ENCODE measurements around the gene GYS1. TPM values are rescaled to one million over a fixed set of nuclear protein-coding genes. Genes with fewer than 3 reads are reported as not detected.
"Not testable (repeated sequence)": the region's sequence is repeated elsewhere in the genome, so short reads cannot be mapped to it uniquely, and the experiment has no call there.

The GYS1 gene
- total and polyA plus RNA-seq, 12 donors: 114 to 245 (median 183) TPM

DNA sequence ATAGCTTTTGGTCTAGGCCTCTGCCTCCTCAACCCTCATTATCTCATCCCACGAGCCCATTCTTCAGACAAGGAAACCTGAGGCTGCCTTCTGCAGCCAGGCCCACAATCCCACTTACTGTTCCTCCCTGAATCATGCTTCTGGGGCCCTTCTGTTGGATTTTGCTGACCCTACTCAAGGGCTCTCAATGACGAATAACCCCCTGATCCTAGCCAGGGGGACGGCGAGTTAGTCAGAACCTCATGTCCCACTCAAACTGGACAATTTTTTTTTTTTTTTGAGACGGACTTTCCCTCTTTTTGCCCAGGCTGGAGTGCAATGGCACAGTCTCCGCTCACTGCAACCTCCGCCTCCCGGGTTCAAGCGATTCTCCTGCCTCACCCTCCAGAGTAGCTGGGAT is 29.0 kb upstream of the GYS1 start:
- Histone ChIP-seq H3K36me3 (no peaks in the 10 kb centered on the region), H3K27me3 (peaks cover 0 to 41% (median 14%) of the 10 kb centered on the region in 7 donors), H3K4me1 (peaks cover 0 to 26% (median 23%) of the 10 kb centered on the region in 9 donors), H3K4me3 (no peak overlapping the region), H3K9me3 (no peaks in the 10 kb centered on the region), H3K27ac (no peak overlapping the region)
- no peak for ATAC-seq
- intact Hi-C loops (cut with DNase I): no loop called here
- WGBS, 2 donors: 91 to 93% methylated on average over 9 of the region's 9 CpGs
- DNase-seq: no peak
- no peak for TF ChIP-seq CTCF (IDR thresholded peaks at IDR 0.05)

DNA sequence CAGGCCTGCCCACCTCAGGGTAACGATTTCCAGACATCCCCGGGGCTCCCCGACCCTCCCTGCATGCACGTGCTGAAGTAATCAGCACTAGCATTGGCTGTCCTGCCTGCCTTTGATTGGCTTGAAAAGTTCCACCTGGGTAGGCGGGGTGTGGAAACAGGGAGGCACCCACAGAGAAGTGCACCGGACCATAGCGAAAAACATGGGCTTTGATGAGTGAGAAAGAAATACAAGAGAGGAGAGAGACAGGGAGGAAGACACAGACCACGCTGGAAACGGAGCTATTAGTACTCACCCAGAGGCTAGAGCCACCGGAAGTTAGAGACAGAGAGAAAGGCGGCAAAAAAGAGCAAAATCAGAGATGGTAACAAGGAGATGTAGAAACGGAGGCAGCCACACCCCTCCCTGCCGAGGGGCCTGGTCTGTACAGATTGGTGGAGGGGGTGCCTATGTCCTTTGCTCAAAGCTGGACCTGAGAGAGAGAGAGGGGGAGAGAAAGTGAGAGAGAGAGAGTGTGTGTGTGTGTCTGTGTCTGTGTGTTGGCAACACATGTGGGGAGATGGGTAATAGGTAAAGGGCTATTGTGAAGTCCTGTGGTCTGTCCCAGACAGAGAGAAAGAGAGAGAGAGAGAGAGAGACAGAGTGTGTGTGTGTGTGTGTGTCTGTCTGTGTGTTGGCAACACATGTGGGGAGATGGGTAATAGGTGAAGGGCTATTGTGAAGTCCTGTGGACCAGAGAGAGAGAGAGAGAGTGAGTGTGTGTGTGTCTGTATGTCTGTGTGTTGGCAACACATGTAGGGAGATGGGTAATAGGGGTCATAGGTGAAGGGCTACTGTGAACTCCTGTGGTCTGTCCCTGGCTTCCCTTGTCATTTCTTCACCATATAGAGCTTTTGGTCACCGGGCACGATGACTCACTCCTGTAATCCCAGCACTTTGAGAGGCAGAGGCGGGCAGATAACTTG is 28.1 kb upstream of the GYS1 start:
- no peak overlapping the region for H3K4me3 ChIP-seq
- TF ChIP-seq CTCF (IDR thresholded peaks at IDR 0.05): no peak
- whole genome bisulfite sequencing, 2 donors: 43 to 45% methylated on average over 16 of the region's 16 CpGs
- intact Hi-C loops (cut with DNase I): no loop called here
- H3K9me3 ChIP-seq: no peaks in the 10 kb centered on the region
- H3K27me3 ChIP-seq: peaks cover 0 to 41% (median 14%) of the 10 kb centered on the region in 7 donors
- H3K36me3 ChIP-seq: peaks cover 0 to 3% (median 0%) of the 10 kb centered on the region in 9 donors
- peaks cover 0 to 27% (median 23%) of the 10 kb centered on the region in 9 donors for H3K4me1 ChIP-seq
- ATAC-seq: no peak
- no peak for DNase-seq
- no peak overlapping the region for H3K27ac ChIP-seq

- 73 to 77% methylated on average over 11 of the region's 11 CpGs for WGBS, 2 donors
- Histone ChIP-seq H3K27me3 (peaks cover 0 to 41% (median 14%) of the 10 kb centered on the region in 7 donors), H3K4me3 (no peak overlapping the region), H3K27ac (no peak overlapping the region), H3K9me3 (no peaks in the 10 kb centered on the region), H3K36me3 (peaks cover 0 to 10% (median 3%) of the 10 kb centered on the region in 9 donors), H3K4me1 (peaks cover 0 to 27% (median 23%) of the 10 kb centered on the region in 9 donors)
- ATAC-seq: no peak
- intact Hi-C loops (cut with DNase I): no loop called here
- no peak for DNase-seq
- TF ChIP-seq CTCF (IDR thresholded peaks at IDR 0.05): no peak
These were observed 27.2 kb upstream of the GYS1 start for GRCh38 chr19:49020342-49020741.

GRCh38 chr19:49019242-49019932 is 26.3 kb upstream of the GYS1 start:
- peak overlapping the region; percentile 32 to 59 (median 54) for H3K4me3 ChIP-seq
- no peaks in the 10 kb centered on the region for H3K9me3 ChIP-seq
- ATAC-seq (peak; percentile 46 to 73 (median 60)), DNase-seq (peak; percentile 46 to 69)
- peaks cover 0 to 27% (median 23%) of the 10 kb centered on the region in 9 donors for H3K4me1 ChIP-seq
- peaks cover 0 to 41% (median 14%) of the 10 kb centered on the region in 7 donors for H3K27me3 ChIP-seq
- intact Hi-C loops (cut with DNase I): no loop called here
- 10 to 24% methylated on average over 41 of the region's 41 CpGs for WGBS, 2 donors
- no peak overlapping the region for H3K27ac ChIP-seq
- TF ChIP-seq CTCF (IDR thresholded peaks at IDR 0.05): peak in 3 of 9 donors; percentile 6 to 15 (median 7)
- H3K36me3 ChIP-seq: peaks cover 0 to 19% (median 13%) of the 10 kb centered on the region in 9 donors

DNA sequence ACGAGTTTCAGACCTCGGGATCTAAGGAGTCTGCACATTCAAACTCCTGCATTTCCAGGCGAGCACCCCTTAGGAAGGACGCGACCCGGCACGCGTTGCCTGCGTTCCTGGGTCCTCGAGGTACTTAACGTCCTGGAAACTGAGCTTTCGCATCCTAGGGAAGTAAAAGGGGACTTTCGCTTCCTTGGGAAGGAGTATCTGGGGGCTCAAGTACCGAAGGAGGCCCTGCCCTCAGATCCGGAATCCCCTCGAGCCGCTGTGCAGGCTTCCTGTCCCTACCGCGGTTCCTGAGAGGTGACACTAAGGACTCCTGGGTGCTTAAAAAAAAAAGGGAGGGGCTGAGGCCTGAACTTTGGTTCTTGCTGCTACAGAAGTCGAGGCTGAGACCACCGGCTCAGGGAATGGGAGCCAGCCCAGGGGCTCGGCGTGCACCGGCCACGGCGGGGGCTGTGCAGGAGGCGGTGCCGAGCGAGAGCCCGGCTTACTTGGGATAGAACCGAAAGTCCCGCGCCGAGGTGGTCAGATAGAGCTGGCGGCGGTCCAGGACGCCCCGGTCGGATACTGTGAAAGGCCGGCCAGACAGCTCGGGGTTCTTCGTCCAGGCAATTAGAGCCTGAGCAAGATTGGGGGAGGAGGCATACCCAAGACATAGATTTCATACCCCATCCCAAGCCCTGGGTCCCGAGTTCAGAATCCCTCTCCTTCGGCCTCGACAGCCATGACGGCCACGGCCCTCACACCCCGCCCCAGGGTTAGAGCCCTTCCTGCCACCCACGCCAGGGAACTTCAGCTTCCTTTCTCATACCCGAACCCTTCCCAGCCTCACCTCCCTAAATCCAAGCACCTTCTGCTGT is 25.5 kb upstream of the GYS1 start:
- WGBS, 2 donors: 5% methylated on average over 46 to 49 of the region's 50 CpGs
- Histone ChIP-seq H3K27me3 (peaks cover 0 to 41% (median 14%) of the 10 kb centered on the region in 7 donors), H3K4me1 (peaks cover 0 to 27% (median 23%) of the 10 kb centered on the region in 9 donors), H3K36me3 (peaks cover 0 to 27% (median 13%) of the 10 kb centered on the region in 9 donors), H3K4me3 (peak overlapping the region; percentile 32 to 59 (median 54))
- ATAC-seq (peak in 7 of 8 donors; percentile 6 to 36 (median 27)), DNase-seq (peak in 1 of 2 donors; percentile 16)
- intact Hi-C loops (cut with DNase I); H3K27ac ChIP-seq; H3K9me3 ChIP-seq: not testable (repeated sequence)
